A549 (cell line): Measurements from ENCODE around the gene HIVEP3. TPM values are rescaled to one million over a fixed set of nuclear protein-coding genes. Genes with fewer than 3 reads are reported as not detected.

ENCODE experiments used
- ATAC-seq, 2 experiments: fragments of 200-7000 bp in 1 of 2; fragments of >200 bp in 1 of 2; cut with Nextera tagmentation in 1 of 2; cut with Tn5 transposase in 1 of 2; 3 replicates each; pipeline versions ENCODE4 v1.8.0 to v1.9.1; 2018 to 2020; ENCODE audit warnings: mild to moderate bottlenecking in 1 of 2, moderate library complexity in 1 of 2
- CTCF ChIA-PET: fragments of 300-600 bp; sonication (Branson Sonifier 250); formaldehyde crosslinking; extraction: SDS; loops from one replicate; lab custom pipeline; 2021; ENCODE audit warnings: antibody characterized with exemption, inconsistent platforms; lab: Yijun Ruan, JAX
- POLR2A ChIA-PET: fragments of 350-600 bp; formaldehyde crosslinking; extraction: SDS; loops from one replicate; lab custom pipeline; 2021; ENCODE audit warnings: antibody characterized with exemption, inconsistent platforms; lab: Yijun Ruan, JAX
- DNase-seq, 2 experiments: peaks; one replicate each; pipeline versions ENCODE4 v3.0.0 to v3.0.0-alpha.2; 2011 to 2016; ENCODE audit warnings: low read depth in 1 of 2, low spot score in 1 of 2
- FAIRE-seq: peaks from 2 replicates; lab custom pipeline; 2011; peaks lifted over from hg19 to GRCh38; lab: Jason Lieb, UNC
- H3K27ac ChIP-seq, 2 experiments: fragments of >200 bp; sonication (Bioruptor Twin); formaldehyde crosslinking; 3 replicates each; pipeline ENCODE4 v1.5.1; 2016 to 2017
- H3K4me1 ChIP-seq: fragments of >200 bp; sonication (Bioruptor Twin); formaldehyde crosslinking; 3 replicates; pipeline ENCODE4 v1.6.1; 2016
- H3K4me2 ChIP-seq: fragments of >200 bp; sonication (Bioruptor Twin); formaldehyde crosslinking; 3 replicates; pipeline ENCODE4 v1.6.1; 2016
- H3K4me3 ChIP-seq: fragments of >200 bp; sonication (Bioruptor Twin); formaldehyde crosslinking; 3 replicates; pipeline ENCODE4 v1.5.1; 2016
- H3K9me3 ChIP-seq: fragments of >200 bp; sonication (Bioruptor Twin); formaldehyde crosslinking; 3 replicates; pipeline ENCODE4 v1.6.1; 2016
- BHLHE40 ChIP-seq: IDR thresholded peaks from 2 replicates; pipeline ENCODE4 v1.6.1; 2012; ENCODE audit warnings: low read depth, low read length, inconsistent platforms
- CHD2 ChIP-seq: fragments of 150-350 bp; IDR thresholded peaks from 2 replicates; pipeline ENCODE4 v1.6.1; 2014; ENCODE audit warnings: low read length; ENCODE audit not compliant: partially characterized antibody
- FOSL2 ChIP-seq, 2 experiments: fragments of 450-650 bp in 1 of 2; fragments of >200 bp in 1 of 2; sonication (Bioruptor Twin) in 1 of 2; formaldehyde crosslinking; IDR thresholded peaks; 2 replicates each; pipeline versions ENCODE4 v1.5.0 to v1.6.1; 2016 to 2020; ENCODE audit warnings: mild to moderate bottlenecking in 1 of 2, moderate library complexity in 1 of 2
- HOXA7 ChIP-seq: fragments of 250-450 bp; sonication (Bioruptor Pico); IDR thresholded peaks from 2 replicates; pipeline ENCODE4 v1.5.0; 2020; ENCODE audit warnings: mild to moderate bottlenecking, moderate library complexity
- HOXB13 ChIP-seq: fragments of 250-450 bp; sonication (Bioruptor Pico); IDR thresholded peaks from 2 replicates; pipeline ENCODE4 v1.5.0; 2020; ENCODE audit warnings: low read depth, mild to moderate bottlenecking, moderate library complexity
- HOXB5 ChIP-seq: fragments of 250-450 bp; sonication (Bioruptor Pico); IDR thresholded peaks from 2 replicates; pipeline ENCODE4 v1.5.0; 2020; ENCODE audit warnings: mild to moderate bottlenecking, moderate library complexity
- MAFK ChIP-seq: fragments of 450-650 bp; IDR thresholded peaks from 2 replicates; pipeline ENCODE4 v1.6.1; 2014; ENCODE audit not compliant: partially characterized antibody
- NPAS2 ChIP-seq: fragments of 250-450 bp; sonication (Bioruptor Pico); IDR thresholded peaks from 2 replicates; pipeline ENCODE4 v1.8.0; 2022; ENCODE audit warnings: mild to moderate bottlenecking, moderate library complexity, borderline replicate concordance
- NR3C1 ChIP-seq: fragments of >200 bp; sonication (Bioruptor Twin); formaldehyde crosslinking; IDR thresholded peaks from 3 replicates; pipeline ENCODE4 v1.6.1; 2017
- POLR2A ChIP-seq: IDR thresholded peaks from 2 replicates; pipeline ENCODE4 v1.6.1; 2012; ENCODE audit warnings: mild to moderate bottlenecking, low read length
- RARB ChIP-seq: fragments of 250-450 bp; sonication (Bioruptor Pico); IDR thresholded peaks from 2 replicates; pipeline ENCODE4 v1.8.0; 2021; ENCODE audit warnings: mild to moderate bottlenecking, moderate library complexity
- SMC3 ChIP-seq: fragments of >200 bp; sonication (Bioruptor Twin); formaldehyde crosslinking; IDR thresholded peaks from 3 replicates; pipeline ENCODE4 v1.6.1; 2018; ENCODE audit warnings: inconsistent platforms
- SREBF2 ChIP-seq: fragments of 450-650 bp; IDR thresholded peaks from 2 replicates; pipeline ENCODE4 v1.6.1; 2014; ENCODE audit warnings: mild to moderate bottlenecking, moderate library complexity
- TFCP2L1 ChIP-seq: fragments of 250-450 bp; sonication (Bioruptor Pico); IDR thresholded peaks from 2 replicates; pipeline ENCODE4 v1.5.0; 2021; ENCODE audit warnings: mild to moderate bottlenecking
- ZNF302 ChIP-seq: fragments of 250-450 bp; sonication (Bioruptor Pico); IDR thresholded peaks from 2 replicates; pipeline ENCODE4 v1.9.0; 2021; ENCODE audit warnings: inconsistent platforms, mild to moderate bottlenecking, moderate library complexity
- ZSCAN20 ChIP-seq: fragments of 250-450 bp; sonication (Bioruptor Pico); IDR thresholded peaks from 2 replicates; pipeline ENCODE4 v1.8.0; 2022; ENCODE audit warnings: mild to moderate bottlenecking, moderate library complexity
- WGBS: methylation state at CpG from one replicate; pipeline ENCODE4 v1.1.6; 2017; ENCODE audit errors: missing lambda C conversion rate; 5-methylcytosine and 5-hydroxymethylcytosine counted together
- polyA plus RNA-seq, 4 experiments: library from polyadenylated mRNA; depleted of rRNA in 3 of 4; stranded (reverse); fragments of >200 nt; fragmentation: RNase III in 1 of 4; extraction: RNeasy Plus Mini Kit Qiagen cat#74134 plus additional on column Dnase treatment in 1 of 4; gene quantifications; 2 replicates in 3 of 4; 3 replicates in 1 of 4; pipeline ENCODE4 v1.2.3, GENCODE V29; 2011 to 2017
- TF ChIP-seq, protein P1 (sequence below): IDR thresholded peaks from 2 replicates; pipeline ENCODE4 v1.6.1; 2012; ENCODE audit warnings: low read depth, borderline replicate concordance
- TF ChIP-seq, protein P2 (sequence below): fragments of 250-450 bp; sonication (Bioruptor Pico); IDR thresholded peaks from 2 replicates; pipeline ENCODE4 v1.5.0; 2020; ENCODE audit warnings: low read depth, mild to moderate bottlenecking, moderate library complexity

Gene HIVEP3
- polyA plus RNA-seq, 2 of the 4 experiments (the other 2 are of a cell fraction), result 1.5 to 2.0 TPM

DNA sequence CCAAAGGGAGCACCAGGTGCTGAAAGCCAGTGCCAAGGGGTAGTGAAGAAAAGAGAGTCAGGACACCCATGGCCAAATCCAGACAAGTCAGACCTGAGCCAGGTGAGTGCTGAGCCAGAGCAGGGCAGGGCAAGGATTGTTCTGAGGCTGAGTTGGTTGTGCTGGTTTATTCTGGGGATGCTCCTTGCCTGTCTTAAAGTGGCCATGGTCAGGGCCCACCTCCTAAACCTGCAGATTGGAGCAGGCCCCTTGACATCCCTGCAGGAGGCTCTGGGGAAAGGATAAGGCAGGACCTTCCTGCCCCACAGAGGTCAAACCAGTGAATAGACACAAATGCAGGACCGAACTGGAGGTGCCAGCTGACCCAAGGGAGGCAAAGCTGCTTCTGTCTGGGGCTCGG, 138.4 kb downstream of the HIVEP3 start:
- TF ChIP-seq MAFK (no peak), HOXB13 (CRISPR knock-in tag) (no peak), ZNF302 (no peak), CHD2 (no peak), HOXB5 (CRISPR knock-in tag) (no peak), TFCP2L1 (CRISPR knock-in tag) (no peak), SMC3 (no peak), BHLHE40 (no peak)
- ATAC-seq (no peak), DNase-seq (no peak), FAIRE-seq (no peak)
- H3K9me3 ChIP-seq, result no peaks in the 10 kb centered on the region
- ChIA-PET POLR2A (no interaction called here), CTCF (interaction anchor here (0.8 to 3.1 kb wide), 3 partner anchors 31 to 207 kb away, joined by 3 to 6 read pairs (median 3); no protein-coding TSS in a partner anchor)
- H3K4me3 ChIP-seq, result no peak overlapping the region
- peaks cover 14% of the 10 kb centered on the region for H3K4me1 ChIP-seq
- H3K27ac ChIP-seq, result no peak overlapping the region
- no peak overlapping the region for H3K4me2 ChIP-seq
- no CpG with 5 or more reads among the region's 2 CpGs for WGBS

DNA sequence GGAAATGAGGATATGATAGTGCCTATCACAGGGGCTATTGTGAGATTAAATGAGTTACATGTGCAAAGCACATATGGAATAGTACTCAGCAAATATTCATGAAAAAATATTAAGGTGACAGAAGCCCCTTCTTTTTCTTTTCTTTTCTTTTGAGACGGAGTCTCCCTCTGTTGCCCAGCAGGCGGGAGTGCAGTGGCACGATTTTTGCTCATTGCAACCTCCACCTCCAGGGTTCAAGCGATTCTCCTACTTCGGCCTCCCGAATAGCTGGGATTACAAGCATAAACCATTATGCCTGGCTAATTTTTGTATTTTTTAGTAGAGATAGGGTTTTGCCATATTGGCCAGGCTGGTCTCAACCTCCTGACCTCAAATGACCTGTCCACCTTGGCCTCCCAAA, 139.4 kb downstream of the HIVEP3 start:
- ChIA-PET CTCF (no interaction called here), POLR2A (no interaction called here)
- H3K4me1 ChIP-seq, result peaks cover 14% of the 10 kb centered on the region
- H3K4me2 ChIP-seq, result no peak overlapping the region
- H3K27ac ChIP-seq, result no peak overlapping the region
- no peak overlapping the region for H3K4me3 ChIP-seq
- 89% methylated on average over 6 of the region's 6 CpGs for WGBS
- DNase-seq, result no peak
- TF ChIP-seq POLR2A, result no peak
- TF ChIP-seq SMC3, result no peak
- no peak for TF ChIP-seq SREBF2
- TF ChIP-seq ZSCAN20 (CRISPR knock-in tag), result no peak
- TF ChIP-seq NPAS2 (CRISPR knock-in tag), result no peak
- TF ChIP-seq NR3C1, result no peak
- TF ChIP-seq HOXA7 (CRISPR knock-in tag), result no peak
- no peak for FAIRE-seq
- ATAC-seq, result no peak
- no peaks in the 10 kb centered on the region for H3K9me3 ChIP-seq

DNA sequence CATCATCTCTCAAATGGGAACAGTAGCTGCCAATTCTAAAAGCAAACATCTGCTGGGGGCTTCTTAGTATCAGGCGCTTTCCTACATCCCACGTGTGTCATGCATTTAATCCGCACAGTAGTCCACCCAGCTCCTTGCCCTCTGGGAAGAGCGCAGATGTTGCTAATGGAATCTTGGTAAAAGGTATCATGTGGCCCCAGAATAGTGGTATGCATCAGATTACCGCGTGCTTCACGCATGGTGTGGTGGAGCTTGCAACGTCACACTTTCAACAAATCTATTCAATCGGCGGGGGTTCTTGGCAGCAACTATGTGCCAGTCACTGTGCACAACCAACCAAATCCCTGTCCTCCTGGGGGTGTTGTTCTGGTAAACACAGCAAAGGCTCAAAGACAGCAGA, 141.0 kb downstream of the HIVEP3 start:
- CTCF ChIA-PET, result no interaction called here
- Histone ChIP-seq H3K4me1 (peaks cover 1% of the 10 kb centered on the region), H3K4me3 (no peak overlapping the region), H3K4me2 (no peak overlapping the region), H3K9me3 (no peaks in the 10 kb centered on the region), H3K27ac (no peak overlapping the region)
- TF ChIP-seq RARB (CRISPR knock-in tag), result no peak
- TF ChIP-seq, protein P1, sequence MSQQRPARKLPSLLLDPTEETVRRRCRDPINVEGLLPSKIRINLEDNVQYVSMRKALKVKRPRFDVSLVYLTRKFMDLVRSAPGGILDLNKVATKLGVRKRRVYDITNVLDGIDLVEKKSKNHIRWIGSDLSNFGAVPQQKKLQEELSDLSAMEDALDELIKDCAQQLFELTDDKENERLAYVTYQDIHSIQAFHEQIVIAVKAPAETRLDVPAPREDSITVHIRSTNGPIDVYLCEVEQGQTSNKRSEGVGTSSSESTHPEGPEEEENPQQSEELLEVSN, result no peak
- 88% methylated on average over 10 of the region's 10 CpGs for WGBS
- POLR2A ChIA-PET, result no interaction called here
- DNase-seq (no peak), ATAC-seq (no peak), FAIRE-seq (no peak)

DNA sequence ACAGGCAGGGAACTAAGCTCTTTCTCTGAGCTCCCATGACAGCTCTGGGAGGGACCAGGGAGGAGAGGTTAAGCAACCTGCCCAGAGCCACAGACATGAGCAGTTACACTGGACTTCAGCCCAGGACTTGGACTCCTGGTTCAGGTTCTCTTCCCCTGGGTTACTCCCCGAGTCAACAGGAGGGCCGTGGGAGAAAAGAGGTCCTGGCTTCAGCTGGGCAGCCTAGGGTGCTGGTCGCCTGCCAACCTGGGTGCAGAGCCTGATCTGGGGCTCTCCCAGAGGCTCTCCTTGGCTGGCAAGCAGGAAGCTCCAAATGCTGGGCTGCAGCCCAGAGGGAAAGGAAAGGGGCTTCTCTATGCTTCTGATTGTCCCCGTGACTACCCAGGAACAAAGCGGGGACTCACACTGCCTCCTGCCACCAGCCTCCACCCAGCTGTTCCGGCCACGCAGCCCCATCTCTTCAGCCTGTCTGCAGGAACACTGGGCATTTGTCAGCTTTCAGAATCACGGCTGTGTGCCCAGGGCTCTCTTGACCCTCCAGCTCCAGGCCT, 141.8 kb downstream of the HIVEP3 start:
- Histone ChIP-seq H3K9me3 (no peaks in the 10 kb centered on the region), H3K4me2 (no peak overlapping the region), H3K4me1 (no peaks in the 10 kb centered on the region), H3K4me3 (no peak overlapping the region), H3K27ac (no peak overlapping the region)
- no peak for FAIRE-seq
- WGBS, result 22% methylated on average over 4 of the region's 8 CpGs
- ATAC-seq, result no peak
- ChIA-PET POLR2A (no interaction called here), CTCF (interaction anchor here (1.0 kb wide), 1 partner anchor 192 kb away, joined by 3 read pairs; no protein-coding TSS in a partner anchor)
- DNase-seq, result no peak
- TF ChIP-seq FOSL2 (IDR thresholded peaks at IDR 0.05), result no peak
- TF ChIP-seq FOSL2 (CRISPR knock-in tag; IDR thresholded peaks at IDR 0.05), result no peak
- TF ChIP-seq HOXB5 (CRISPR knock-in tag), result no peak
- no peak for TF ChIP-seq NR3C1
- TF ChIP-seq, protein P2, sequence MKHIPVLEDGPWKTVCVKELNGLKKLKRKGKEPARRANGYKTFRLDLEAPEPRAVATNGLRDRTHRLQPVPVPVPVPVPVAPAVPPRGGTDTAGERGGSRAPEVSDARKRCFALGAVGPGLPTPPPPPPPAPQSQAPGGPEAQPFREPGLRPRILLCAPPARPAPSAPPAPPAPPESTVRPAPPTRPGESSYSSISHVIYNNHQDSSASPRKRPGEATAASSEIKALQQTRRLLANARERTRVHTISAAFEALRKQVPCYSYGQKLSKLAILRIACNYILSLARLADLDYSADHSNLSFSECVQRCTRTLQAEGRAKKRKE (CRISPR knock-in tag), result no peak
